SK-N-SH treated with all-trans-retinoic acid at 6 μM for 48 hours (cell line): ENCODE data around the gene CHCHD6.

Experiments used
- ATAC-seq: fragments of 200-7000 bp; cut with Tn5 transposase; 3 replicates; pipeline ENCODE4 v1.9.1; 2020; ENCODE audit warnings: mild to moderate bottlenecking, moderate library complexity
- ARNTL ChIP-seq: fragments of 450-650 bp; formaldehyde crosslinking; IDR thresholded peaks from 2 replicates; pipeline ENCODE4 v1.5.0; 2020; ENCODE audit warnings: low read depth, mild to moderate bottlenecking, moderate library complexity, borderline replicate concordance
- ESRRG ChIP-seq: fragments of 250-450 bp; sonication (Bioruptor Pico); IDR thresholded peaks from 2 replicates; pipeline ENCODE4 v1.6.1; 2021; ENCODE audit warnings: mild to moderate bottlenecking
- ISL1 ChIP-seq: fragments of 250-450 bp; sonication (Bioruptor Pico); IDR thresholded peaks from 2 replicates; pipeline ENCODE4 v2.1.2; 2022; ENCODE audit warnings: mild to moderate bottlenecking, moderate library complexity
- PPARA ChIP-seq: fragments of 250-450 bp; sonication (Bioruptor Pico); IDR thresholded peaks from 2 replicates; pipeline ENCODE4 v1.5.0; 2020; ENCODE audit warnings: mild to moderate bottlenecking, borderline replicate concordance
- RARB ChIP-seq: fragments of 250-450 bp; sonication (Bioruptor Pico); IDR thresholded peaks from 2 replicates; pipeline ENCODE4 v1.8.0; 2021; ENCODE audit warnings: mild to moderate bottlenecking, moderate library complexity
- SNAI2 ChIP-seq: fragments of 250-450 bp; sonication (Bioruptor Pico); IDR thresholded peaks from 2 replicates; pipeline ENCODE4 v1.5.0; 2020; ENCODE audit warnings: mild to moderate bottlenecking, moderate library complexity
- TCF4 ChIP-seq: fragments of 250-450 bp; sonication (Bioruptor Pico); IDR thresholded peaks from 2 replicates; pipeline ENCODE4 v1.8.0; 2021; ENCODE audit warnings: mild to moderate bottlenecking, moderate library complexity, borderline replicate concordance
- TOX ChIP-seq: fragments of 250-450 bp; sonication (Bioruptor Pico); IDR thresholded peaks from 2 replicates; pipeline ENCODE4 v1.8.0; 2021; ENCODE audit warnings: mild to moderate bottlenecking, moderate library complexity, borderline replicate concordance
- ZFP3 ChIP-seq: fragments of 250-450 bp; sonication (Bioruptor Pico); IDR thresholded peaks from 2 replicates; pipeline ENCODE4 v1.5.0; 2020; ENCODE audit warnings: mild to moderate bottlenecking, moderate library complexity
- ZFP30 ChIP-seq: fragments of 450-650 bp; formaldehyde crosslinking; IDR thresholded peaks from 2 replicates; pipeline ENCODE4 v1.5.0; 2022; ENCODE audit warnings: mild to moderate bottlenecking, moderate library complexity
- ZNF565 ChIP-seq: fragments of 450-650 bp; formaldehyde crosslinking; conservative IDR thresholded peaks from 2 replicates; pipeline ENCODE4 v1.5.0; 2020; ENCODE audit warnings: low read depth, mild to moderate bottlenecking, moderate library complexity
- ZNF70 ChIP-seq: fragments of 450-650 bp; formaldehyde crosslinking; IDR thresholded peaks from 2 replicates; pipeline ENCODE4 v1.5.0; 2020; ENCODE audit warnings: mild to moderate bottlenecking, moderate library complexity
- ZNF8 ChIP-seq: fragments of 450-650 bp; formaldehyde crosslinking; IDR thresholded peaks from 2 replicates; pipeline ENCODE4 v1.5.0; 2020; ENCODE audit warnings: mild to moderate bottlenecking, moderate library complexity
- TF ChIP-seq, protein P1 (sequence below): fragments of 250-450 bp; sonication (Bioruptor Pico); IDR thresholded peaks from 2 replicates; pipeline ENCODE4 v1.5.1; 2020; ENCODE audit warnings: low read depth, mild to moderate bottlenecking, moderate library complexity
- TF ChIP-seq, protein P2 (sequence below): fragments of 250-450 bp; sonication (Bioruptor Pico); IDR thresholded peaks from 2 replicates; pipeline ENCODE4 v1.8.0; 2021; ENCODE audit warnings: low read depth, mild to moderate bottlenecking, moderate library complexity, borderline replicate concordance
- TF ChIP-seq, protein P3 (sequence below): fragments of 250-450 bp; sonication (Bioruptor Pico); IDR thresholded peaks from 2 replicates; pipeline ENCODE4 v1.5.1; 2021; ENCODE audit warnings: mild to moderate bottlenecking, moderate library complexity
- TF ChIP-seq, protein P4 (sequence below): fragments of 250-450 bp; sonication (Bioruptor Pico); IDR thresholded peaks from 2 replicates; pipeline ENCODE4 v1.8.0; 2020; ENCODE audit warnings: mild to moderate bottlenecking, moderate library complexity, borderline replicate concordance

The CHCHD6 gene

DNA sequence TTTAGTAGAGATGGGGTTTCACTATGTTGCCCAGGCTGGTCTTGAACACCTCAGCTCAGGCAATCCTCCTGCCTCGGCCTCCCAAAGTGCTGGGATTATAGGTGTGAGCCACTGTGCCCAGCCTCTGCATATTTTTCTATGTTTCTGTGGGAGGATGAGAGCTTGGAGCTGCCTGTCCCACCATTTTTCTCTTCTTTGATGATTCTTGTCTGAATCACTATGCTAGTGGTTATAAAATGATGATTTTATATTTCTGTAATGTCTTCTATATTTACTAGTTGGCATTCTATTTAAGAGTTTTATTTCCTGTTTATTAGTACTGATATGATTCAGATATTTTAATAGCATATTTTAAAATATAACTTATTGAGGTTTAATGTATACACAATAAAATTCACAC lies 69.7 kb downstream of the CHCHD6 start:
- ATAC-seq: no peak
- TF ChIP-seq ZFP3 (CRISPR knock-in tag): no peak
- no peak for TF ChIP-seq TCF4 (CRISPR knock-in tag)
- TF ChIP-seq ZNF8 (CRISPR knock-in tag): no peak
- TF ChIP-seq, protein P1, sequence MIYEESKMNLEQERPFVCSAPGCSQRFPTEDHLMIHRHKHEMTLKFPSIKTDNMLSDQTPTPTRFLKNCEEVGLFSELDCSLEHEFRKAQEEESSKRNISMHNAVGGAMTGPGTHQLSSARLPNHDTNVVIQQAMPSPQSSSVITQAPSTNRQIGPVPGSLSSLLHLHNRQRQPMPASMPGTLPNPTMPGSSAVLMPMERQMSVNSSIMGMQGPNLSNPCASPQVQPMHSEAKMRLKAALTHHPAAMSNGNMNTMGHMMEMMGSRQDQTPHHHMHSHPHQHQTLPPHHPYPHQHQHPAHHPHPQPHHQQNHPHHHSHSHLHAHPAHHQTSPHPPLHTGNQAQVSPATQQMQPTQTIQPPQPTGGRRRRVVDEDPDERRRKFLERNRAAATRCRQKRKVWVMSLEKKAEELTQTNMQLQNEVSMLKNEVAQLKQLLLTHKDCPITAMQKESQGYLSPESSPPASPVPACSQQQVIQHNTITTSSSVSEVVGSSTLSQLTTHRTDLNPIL: no peak
- no peak for TF ChIP-seq ZNF565 (CRISPR knock-in tag)
- no peak for TF ChIP-seq SNAI2 (CRISPR knock-in tag)
- no peak for TF ChIP-seq ESRRG

DNA sequence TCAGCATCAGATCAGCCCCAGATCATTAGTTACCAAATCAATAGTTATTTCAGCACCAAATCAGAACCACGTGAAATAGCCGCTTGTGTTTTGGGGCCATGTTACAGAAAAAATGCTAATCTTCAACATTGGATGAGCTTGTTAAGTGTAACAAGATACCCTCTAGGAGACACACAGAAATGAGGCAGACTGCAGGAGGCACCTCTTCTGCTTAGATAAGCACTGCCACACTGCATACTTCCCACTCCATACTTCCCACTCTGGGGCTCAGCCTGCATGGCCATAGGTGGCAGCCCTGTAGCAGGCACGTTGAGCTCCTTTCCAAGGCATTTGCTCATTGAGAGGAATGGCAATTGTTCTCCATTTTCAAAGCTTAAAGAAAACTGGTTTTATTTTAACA lies 73.3 kb downstream of the CHCHD6 start:
- ATAC-seq: no peak
- TF ChIP-seq TCF4 (CRISPR knock-in tag) (no peak), ZFP3 (CRISPR knock-in tag) (no peak), ARNTL (no peak), PPARA (CRISPR knock-in tag) (no peak), RARB (CRISPR knock-in tag) (no peak), ZNF70 (CRISPR knock-in tag) (no peak), ISL1 (CRISPR knock-in tag) (no peak), ZFP30 (CRISPR knock-in tag) (no peak)
- TF ChIP-seq, protein P2, sequence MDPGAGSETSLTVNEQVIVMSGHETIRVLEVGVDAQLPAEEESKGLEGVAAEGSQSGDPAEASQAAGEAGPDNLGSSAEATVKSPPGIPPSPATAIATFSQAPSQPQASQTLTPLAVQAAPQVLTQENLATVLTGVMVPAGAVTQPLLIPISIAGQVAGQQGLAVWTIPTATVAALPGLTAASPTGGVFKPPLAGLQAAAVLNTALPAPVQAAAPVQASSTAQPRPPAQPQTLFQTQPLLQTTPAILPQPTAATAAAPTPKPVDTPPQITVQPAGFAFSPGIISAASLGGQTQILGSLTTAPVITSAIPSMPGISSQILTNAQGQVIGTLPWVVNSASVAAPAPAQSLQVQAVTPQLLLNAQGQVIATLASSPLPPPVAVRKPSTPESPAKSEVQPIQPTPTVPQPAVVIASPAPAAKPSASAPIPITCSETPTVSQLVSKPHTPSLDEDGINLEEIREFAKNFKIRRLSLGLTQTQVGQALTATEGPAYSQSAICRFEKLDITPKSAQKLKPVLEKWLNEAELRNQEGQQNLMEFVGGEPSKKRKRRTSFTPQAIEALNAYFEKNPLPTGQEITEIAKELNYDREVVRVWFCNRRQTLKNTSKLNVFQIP (CRISPR knock-in tag): no peak

DNA sequence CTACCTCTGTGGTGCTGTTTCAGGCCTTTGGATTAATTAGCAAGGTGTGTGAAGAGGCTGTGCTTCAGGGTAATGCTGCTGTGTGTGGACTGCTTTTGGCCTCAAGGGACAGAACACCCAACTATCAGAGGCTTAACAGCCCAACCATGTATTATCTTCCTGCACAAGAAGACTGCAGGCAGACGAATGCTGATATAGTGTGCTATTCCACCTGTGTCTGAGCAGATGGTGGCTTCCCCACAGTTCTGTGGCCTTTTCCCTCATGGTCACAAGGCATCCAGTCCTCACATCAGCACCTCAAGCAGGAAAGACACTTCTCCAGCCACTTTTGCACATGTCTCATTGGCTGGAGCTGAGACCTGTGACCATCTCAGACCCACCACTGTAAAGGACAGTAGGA lies 76.6 kb downstream of the CHCHD6 start:
- ATAC-seq: no peak
- TF ChIP-seq ZNF565 (CRISPR knock-in tag): no peak
- no peak for TF ChIP-seq ZNF70 (CRISPR knock-in tag)
- no peak for TF ChIP-seq ISL1 (CRISPR knock-in tag)

DNA sequence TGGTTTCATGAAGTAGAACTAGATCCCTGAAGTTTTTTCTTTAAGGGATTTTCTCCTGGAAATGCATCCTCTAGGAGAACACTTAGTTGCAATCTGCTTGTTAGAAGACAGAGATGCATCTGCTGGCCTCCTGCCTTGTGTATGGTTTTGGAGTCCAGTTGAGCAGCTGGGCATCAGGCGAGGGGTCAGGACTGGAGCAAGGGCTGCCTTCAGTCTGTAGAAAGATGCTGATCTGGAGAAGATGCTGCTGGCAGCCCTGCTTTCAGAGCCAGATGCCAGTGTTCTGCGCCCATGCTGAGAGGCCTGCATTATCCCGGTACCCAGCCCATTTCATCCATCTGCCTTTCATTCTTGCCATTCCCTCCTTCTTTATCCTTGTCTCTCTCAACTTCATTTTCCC lies 77.4 kb downstream of the CHCHD6 start:
- peak; percentile 54 for ATAC-seq
- TF ChIP-seq ZFP3 (CRISPR knock-in tag): no peak
- no peak for TF ChIP-seq ZFP30 (CRISPR knock-in tag)
- TF ChIP-seq, protein P3, sequence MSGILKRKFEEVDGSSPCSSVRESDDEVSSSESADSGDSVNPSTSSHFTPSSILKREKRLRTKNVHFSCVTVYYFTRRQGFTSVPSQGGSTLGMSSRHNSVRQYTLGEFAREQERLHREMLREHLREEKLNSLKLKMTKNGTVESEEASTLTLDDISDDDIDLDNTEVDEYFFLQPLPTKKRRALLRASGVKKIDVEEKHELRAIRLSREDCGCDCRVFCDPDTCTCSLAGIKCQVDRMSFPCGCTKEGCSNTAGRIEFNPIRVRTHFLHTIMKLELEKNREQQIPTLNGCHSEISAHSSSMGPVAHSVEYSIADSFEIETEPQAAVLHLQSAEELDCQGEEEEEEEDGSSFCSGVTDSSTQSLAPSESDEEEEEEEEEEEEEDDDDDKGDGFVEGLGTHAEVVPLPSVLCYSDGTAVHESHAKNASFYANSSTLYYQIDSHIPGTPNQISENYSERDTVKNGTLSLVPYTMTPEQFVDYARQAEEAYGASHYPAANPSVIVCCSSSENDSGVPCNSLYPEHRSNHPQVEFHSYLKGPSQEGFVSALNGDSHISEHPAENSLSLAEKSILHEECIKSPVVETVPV (CRISPR knock-in tag): no peak
- TF ChIP-seq, protein P1: no peak
- no peak for TF ChIP-seq ZNF8 (CRISPR knock-in tag)
- TF ChIP-seq ZNF565 (CRISPR knock-in tag): no peak

DNA sequence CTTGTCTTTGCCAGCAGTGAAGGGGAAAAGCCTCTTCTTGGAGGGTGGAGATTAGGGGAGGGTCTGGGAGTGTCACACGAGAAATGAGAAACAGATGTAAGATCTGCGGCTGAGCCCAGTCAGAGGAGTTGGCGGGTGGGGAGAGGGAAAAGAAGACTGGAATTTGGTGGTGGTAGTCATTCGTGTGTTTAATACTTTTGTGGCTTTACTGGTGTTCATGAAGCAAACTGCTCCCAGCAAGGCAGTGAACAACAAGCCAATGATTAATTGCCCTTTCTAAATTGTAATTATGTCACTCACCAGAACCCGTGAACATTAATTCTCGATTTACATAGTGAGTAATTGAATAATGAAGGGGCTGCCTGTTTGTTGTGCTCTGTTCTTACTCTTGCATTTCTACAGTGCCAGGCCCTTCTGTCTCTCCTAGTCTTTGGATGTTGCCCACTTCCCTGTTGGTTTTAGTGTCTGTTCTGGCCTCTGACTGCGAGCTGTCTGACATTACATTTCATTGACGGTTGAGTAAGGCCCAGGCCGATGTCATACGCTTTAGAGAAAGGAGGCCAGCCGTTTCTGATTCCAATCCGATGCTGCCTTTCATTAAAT lies 78.0 kb downstream of the CHCHD6 start:
- ATAC-seq: peak; percentile 87
- TF ChIP-seq TCF4 (CRISPR knock-in tag) (peak; percentile 60; the same call in 1 of the 2 replicates), TOX (no peak)
- TF ChIP-seq, protein P4, sequence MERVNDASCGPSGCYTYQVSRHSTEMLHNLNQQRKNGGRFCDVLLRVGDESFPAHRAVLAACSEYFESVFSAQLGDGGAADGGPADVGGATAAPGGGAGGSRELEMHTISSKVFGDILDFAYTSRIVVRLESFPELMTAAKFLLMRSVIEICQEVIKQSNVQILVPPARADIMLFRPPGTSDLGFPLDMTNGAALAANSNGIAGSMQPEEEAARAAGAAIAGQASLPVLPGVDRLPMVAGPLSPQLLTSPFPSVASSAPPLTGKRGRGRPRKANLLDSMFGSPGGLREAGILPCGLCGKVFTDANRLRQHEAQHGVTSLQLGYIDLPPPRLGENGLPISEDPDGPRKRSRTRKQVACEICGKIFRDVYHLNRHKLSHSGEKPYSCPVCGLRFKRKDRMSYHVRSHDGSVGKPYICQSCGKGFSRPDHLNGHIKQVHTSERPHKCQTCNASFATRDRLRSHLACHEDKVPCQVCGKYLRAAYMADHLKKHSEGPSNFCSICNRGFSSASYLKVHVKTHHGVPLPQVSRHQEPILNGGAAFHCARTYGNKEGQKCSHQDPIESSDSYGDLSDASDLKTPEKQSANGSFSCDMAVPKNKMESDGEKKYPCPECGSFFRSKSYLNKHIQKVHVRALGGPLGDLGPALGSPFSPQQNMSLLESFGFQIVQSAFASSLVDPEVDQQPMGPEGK (CRISPR knock-in tag): no peak
